Nephron progenitor cell (in vitro differentiated cells): ENCODE data around the gene AMACR.

ENCODE experiments used
- DNase-seq: peaks from one replicate; pipeline ENCODE4 v3.0.0; 2021
- H3K27ac Mint-ChIP-seq: 2 replicates; pipeline ENCODE4 v1.8.0; 2021; ENCODE audit warnings: mild to moderate bottlenecking, moderate library complexity, mixed read lengths
- H3K27me3 Mint-ChIP-seq: 2 replicates; pipeline ENCODE4 v1.8.0; 2021; ENCODE audit warnings: mild to moderate bottlenecking, low read depth, mixed read lengths; ENCODE audit not compliant: poor library complexity
- H3K36me3 Mint-ChIP-seq: 2 replicates; pipeline ENCODE4 v1.8.0; 2021; ENCODE audit warnings: low read depth, mixed read lengths
- H3K4me1 Mint-ChIP-seq: 2 replicates; pipeline ENCODE4 v1.8.0; 2021; ENCODE audit warnings: mixed read lengths
- H3K4me3 Mint-ChIP-seq: 2 replicates; pipeline ENCODE4 v1.8.0; 2021; ENCODE audit warnings: mild to moderate bottlenecking, moderate library complexity, mixed read lengths
- H3K9me3 Mint-ChIP-seq: 2 replicates; pipeline ENCODE4 v1.8.0; 2021; ENCODE audit warnings: mild to moderate bottlenecking, moderate library complexity, mixed read lengths
- TF ChIP-seq, protein P1 (sequence below): fragments of 200-600 bp; sonication (generic); IDR thresholded peaks from 2 replicates; pipeline ENCODE4 v1.5.0; 2021; ENCODE audit warnings: antibody characterized with exemption

Gene AMACR

GRCh38 chr5:33937707-33938506 is 69.9 kb downstream of the AMACR start:
- no peak for DNase-seq
- TF ChIP-seq, protein P1, sequence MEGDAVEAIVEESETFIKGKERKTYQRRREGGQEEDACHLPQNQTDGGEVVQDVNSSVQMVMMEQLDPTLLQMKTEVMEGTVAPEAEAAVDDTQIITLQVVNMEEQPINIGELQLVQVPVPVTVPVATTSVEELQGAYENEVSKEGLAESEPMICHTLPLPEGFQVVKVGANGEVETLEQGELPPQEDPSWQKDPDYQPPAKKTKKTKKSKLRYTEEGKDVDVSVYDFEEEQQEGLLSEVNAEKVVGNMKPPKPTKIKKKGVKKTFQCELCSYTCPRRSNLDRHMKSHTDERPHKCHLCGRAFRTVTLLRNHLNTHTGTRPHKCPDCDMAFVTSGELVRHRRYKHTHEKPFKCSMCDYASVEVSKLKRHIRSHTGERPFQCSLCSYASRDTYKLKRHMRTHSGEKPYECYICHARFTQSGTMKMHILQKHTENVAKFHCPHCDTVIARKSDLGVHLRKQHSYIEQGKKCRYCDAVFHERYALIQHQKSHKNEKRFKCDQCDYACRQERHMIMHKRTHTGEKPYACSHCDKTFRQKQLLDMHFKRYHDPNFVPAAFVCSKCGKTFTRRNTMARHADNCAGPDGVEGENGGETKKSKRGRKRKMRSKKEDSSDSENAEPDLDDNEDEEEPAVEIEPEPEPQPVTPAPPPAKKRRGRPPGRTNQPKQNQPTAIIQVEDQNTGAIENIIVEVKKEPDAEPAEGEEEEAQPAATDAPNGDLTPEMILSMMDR, result no peak
- no peak overlapping the region for H3K4me3 Mint-ChIP-seq
- H3K36me3 Mint-ChIP-seq, result no peaks in the 10 kb centered on the region
- H3K27me3 Mint-ChIP-seq, result peaks cover 53% of the 10 kb centered on the region
- H3K27ac Mint-ChIP-seq, result no peak overlapping the region
- peaks cover 5% of the 10 kb centered on the region for H3K4me1 Mint-ChIP-seq
- H3K9me3 Mint-ChIP-seq, result no peaks in the 10 kb centered on the region

DNA sequence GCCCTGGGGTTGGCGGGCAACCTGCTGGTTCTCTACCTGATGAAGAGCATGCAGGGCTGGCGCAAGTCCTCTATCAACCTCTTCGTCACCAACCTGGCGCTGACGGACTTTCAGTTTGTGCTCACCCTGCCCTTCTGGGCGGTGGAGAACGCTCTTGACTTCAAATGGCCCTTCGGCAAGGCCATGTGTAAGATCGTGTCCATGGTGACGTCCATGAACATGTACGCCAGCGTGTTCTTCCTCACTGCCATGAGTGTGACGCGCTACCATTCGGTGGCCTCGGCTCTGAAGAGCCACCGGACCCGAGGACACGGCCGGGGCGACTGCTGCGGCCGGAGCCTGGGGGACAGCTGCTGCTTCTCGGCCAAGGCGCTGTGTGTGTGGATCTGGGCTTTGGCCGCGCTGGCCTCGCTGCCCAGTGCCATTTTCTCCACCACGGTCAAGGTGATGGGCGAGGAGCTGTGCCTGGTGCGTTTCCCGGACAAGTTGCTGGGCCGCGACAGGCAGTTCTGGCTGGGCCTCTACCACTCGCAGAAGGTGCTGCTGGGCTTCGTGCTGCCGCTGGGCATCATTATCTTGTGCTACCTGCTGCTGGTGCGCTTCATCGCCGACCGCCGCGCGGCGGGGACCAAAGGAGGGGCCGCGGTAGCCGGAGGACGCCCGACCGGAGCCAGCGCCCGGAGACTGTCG is 70.7 kb downstream of the AMACR start:
- H3K4me1 Mint-ChIP-seq, result peaks cover 5% of the 10 kb centered on the region
- H3K9me3 Mint-ChIP-seq, result no peaks in the 10 kb centered on the region
- no peaks in the 10 kb centered on the region for H3K36me3 Mint-ChIP-seq
- DNase-seq, result no peak
- no peak overlapping the region for H3K27ac Mint-ChIP-seq
- H3K27me3 Mint-ChIP-seq, result peaks cover 50% of the 10 kb centered on the region
- TF ChIP-seq, protein P1, result no peak
- H3K4me3 Mint-ChIP-seq, result peak overlapping the region; percentile 55

- no peaks in the 10 kb centered on the region for H3K9me3 Mint-ChIP-seq
- no peak within 1 kb of the TSS for H3K27ac Mint-ChIP-seq
- H3K27me3 Mint-ChIP-seq, result peaks cover 47% of the 10 kb centered on the region
- H3K36me3 Mint-ChIP-seq, result no peaks in the 10 kb centered on the region
- no peak for DNase-seq
- H3K4me1 Mint-ChIP-seq, result peaks cover 5% of the 10 kb centered on the region
- TF ChIP-seq, protein P1, result no peak
- H3K4me3 Mint-ChIP-seq, result peak within 1 kb of the TSS; percentile 81
Measured at GRCh38 chr5:33936381-33937016, 71.4 kb downstream of the AMACR start, which contains the start of gene RXFP3. Gene RXFP3 (plus strand): TSS chr5:33936386. CDS start chr5:33936741, 355 bp downstream.
